HG02642 (cell line): ENCODE data around the gene TMSB4X.
"Not testable (repeated sequence)": the region's sequence is repeated elsewhere in the genome, so short reads cannot be mapped to it uniquely, and the experiment has no call there.

Experiments used
- ATAC-seq: cut with Tn5 transposase; IDR thresholded peaks from one replicate; pipeline ENCODE4 v1.9.1; 2021; ENCODE audit warnings: mild to moderate bottlenecking; ENCODE audit not compliant: unreplicated experiment, poor library complexity

The TMSB4X gene

GRCh38 chrX:13015536-13016236, 40.8 kb downstream of the TMSB4X start:
- no peak for ATAC-seq

GRCh38 chrX:13016731-13017130, 41.8 kb downstream of the TMSB4X start:
- ATAC-seq, result not testable (repeated sequence)

- ATAC-seq, result peak; percentile 48
Observed at GRCh38 chrX:13022926-13023325, 48.0 kb downstream of the TMSB4X start.

DNA sequence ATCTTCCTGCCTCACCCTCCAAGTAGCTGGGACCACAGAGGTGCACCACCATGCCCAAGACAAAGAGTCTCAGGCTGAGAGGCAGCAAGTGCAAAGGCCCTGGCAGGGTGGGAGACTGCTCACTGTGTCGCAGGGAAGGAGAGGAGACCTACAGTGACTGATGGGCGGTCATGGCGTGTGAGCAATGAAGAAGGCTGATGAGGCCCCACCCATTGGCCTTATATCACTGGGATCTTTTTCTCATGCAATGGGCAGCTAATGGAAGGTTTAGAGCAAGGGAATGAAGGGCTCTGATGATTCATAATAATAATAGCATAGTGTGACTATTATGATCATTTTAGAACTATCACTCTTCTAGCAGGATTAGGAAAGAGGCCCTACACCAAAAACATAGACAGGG, 48.7 kb downstream of the TMSB4X start:
- ATAC-seq, result no peak

DNA sequence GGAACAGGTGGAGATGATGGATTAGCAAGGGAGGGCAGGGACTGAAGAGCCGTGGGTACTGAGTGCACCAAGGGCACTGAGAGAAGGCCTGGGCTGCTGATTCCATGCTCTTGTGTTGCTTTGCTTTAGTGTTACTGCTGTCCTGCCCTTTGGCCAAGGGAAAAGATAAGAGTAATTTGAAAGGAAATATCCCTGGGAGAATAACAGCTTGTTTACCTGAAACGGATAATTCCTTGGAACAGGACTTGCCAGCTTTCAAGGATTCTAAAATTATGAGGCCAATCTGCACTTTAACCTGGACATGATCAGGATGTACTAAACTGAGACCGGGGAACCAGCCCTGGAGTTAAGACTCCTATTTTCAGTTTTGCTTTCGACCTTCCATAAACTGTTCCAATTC, 49.1 kb downstream of the TMSB4X start:
- no peak for ATAC-seq

- no peak for ATAC-seq
Observed at GRCh38 chrX:13024986-13025385, 50.1 kb downstream of the TMSB4X start.
